Stimulated activated naive CD8-positive, alpha-beta T cell treated with anti-CD3 and anti-CD28 coated beads, Interleukin-15, Interleukin-2, amounts not matched to agents 100 U/mL and 50 U/mL, for 24 hours (primary cell): ENCODE data around the gene CHST11.

Experiments
- ATAC-seq: fragments of 150-1000 bp; cut with Tn5 transposase; one replicate; pipeline ENCODE4 v1.10.0; 2021
- DNase-seq: peaks from one replicate; pipeline ENCODE4 v3.0.0; 2021

CHST11 gene

DNA sequence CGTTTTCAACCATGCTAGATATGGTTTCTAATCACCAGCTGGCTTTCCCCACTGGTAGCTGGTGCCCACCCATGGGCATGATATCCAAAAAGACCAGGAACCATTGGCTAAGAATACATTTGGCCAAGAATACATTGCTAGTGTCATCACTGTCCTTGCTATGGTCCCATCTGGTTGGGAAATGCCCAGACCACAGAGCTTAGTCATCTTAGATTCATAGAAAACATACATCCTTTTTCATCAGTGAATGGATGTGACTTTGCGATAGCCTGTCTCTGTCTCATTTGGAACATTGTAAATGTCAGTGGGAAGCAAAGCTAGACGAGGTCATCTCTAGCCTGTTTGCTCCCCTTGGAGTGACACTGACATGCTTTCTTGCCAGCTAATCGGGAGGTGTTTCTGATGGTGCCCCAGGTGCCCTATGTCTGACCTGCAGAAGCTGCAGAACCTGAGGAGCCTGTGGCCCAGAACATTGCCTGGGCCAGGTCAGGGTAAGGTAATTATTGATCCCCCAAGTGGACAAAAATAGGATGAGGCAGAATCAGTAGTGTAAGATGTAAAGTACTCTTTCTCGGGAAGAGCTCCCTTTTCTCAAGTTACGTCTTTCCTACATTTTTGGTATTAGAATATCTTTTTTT, 306.5 kb downstream of the CHST11 start:
- peak; percentile 89 for ATAC-seq
- DNase-seq, result no peak

DNA sequence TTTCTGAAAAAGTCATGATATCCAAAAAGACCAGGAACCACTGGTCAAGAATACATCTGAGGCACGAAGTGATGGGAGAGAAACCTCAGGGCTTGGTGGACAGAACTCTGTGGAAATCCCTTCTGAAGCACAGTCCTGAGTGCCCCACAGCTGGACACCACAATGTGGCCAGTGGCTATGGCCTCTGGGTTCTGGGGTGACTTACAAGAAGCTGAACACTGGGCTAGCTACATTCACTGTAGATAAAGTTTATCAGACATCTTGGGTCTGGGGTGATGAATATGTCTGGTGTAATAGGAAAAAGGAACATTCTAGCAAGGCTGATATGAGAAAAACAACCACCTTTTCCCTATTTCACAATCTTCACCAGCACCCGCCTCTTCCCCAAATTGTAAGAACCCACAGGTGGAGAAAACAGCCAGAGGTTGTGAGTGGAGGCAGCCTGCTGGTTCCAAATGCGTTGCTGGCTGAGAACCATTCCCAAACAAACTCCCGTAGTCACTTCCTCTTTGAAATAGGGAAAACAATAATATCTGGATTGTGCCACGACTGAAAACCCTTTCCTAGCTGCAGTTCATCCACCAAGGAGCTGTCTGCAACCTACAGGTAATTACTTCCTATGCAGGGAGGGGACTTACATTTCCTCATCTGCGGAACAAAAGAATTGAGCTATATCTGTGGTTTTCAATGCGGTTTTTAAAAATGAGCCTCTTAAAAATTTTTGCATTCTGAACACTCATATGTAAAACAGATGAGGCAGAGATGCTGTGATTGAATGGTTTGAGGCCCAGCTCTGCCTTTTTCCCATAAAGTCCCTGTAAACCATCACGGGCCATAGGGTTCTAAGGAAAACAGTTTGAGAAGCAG, 307.7 kb downstream of the CHST11 start:
- ATAC-seq (peak; percentile 42), DNase-seq (no peak)

DNA sequence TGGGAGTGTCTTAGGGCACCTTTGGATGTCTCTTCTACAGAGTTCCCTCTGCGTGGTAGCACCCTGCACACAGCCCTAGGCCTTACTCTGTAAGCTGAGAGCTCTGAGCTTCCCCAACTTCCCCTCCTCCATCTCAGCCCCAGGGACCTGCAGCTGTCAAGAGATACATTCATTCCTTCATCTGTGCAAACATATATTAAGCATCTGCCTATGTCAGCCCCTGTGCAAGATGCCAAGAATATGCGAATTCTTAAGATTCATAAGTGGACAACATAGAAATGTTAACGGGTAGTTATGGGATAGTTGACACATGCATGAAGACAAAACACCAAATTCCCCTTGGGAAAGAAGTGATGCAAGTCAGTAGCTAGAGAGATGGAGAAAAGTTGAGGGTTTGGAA, 310.5 kb downstream of the CHST11 start:
- no peak for ATAC-seq
- DNase-seq, result no peak

DNA sequence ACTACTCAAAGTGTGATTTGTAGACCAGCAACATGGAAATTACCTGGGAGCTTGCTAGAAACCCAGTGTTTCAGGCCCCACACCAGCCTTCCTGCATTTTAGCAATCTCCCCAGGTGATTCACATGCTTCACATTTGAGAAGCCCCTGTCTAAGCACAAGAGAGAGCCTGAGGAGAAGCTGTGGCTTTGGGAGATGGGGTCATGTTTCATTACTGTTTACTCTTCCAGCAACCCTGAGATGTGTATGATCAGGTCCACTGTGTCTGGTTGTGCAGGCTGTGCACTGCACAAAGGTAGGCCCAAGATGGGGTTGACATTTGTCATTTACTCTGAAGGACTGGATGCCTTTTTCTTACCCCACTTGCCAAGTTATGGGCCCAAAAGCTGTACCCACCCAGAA, 311.3 kb downstream of the CHST11 start:
- DNase-seq (no peak), ATAC-seq (no peak)

DNA sequence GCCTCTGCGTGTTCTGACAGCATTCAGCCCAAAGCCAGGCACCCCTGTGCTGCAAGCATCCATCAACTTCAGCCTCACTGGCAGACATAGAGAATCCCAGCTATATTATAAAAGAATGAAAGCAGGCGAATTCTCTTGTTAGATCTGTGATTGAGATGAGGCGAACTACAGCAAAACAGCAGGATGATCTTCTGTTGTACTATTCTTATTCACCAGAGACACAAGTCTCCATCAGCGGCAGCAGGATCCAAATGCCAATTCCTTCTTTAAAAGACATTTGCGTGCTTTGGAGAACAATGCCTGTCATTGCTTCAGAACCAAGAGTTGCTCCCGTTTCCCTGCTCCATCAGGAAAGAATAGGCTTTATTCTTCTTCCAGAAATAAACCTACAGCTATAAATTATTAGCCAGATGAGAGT, 312.4 kb downstream of the CHST11 start:
- ATAC-seq, result no peak
- DNase-seq, result no peak

DNA sequence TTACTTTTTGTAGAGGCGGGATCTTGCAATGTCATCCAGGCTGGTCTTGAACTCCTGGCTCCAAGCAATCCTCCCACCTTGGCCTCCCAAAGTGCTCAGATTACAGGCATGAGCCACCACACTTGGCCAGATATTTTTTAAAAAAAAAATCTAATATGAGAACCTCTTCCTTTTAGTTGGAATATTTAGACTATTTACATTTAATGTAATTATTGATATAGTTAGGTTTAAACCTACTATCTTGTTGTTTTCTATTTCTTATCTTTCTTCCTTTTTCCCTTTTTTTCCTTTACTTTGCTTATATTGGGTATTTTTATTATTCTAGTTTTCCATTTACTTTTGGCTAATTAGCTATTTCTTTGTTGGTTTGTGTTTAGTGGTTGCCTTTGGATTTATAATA, 315.6 kb downstream of the CHST11 start:
- DNase-seq (no peak), ATAC-seq (no peak)

DNA sequence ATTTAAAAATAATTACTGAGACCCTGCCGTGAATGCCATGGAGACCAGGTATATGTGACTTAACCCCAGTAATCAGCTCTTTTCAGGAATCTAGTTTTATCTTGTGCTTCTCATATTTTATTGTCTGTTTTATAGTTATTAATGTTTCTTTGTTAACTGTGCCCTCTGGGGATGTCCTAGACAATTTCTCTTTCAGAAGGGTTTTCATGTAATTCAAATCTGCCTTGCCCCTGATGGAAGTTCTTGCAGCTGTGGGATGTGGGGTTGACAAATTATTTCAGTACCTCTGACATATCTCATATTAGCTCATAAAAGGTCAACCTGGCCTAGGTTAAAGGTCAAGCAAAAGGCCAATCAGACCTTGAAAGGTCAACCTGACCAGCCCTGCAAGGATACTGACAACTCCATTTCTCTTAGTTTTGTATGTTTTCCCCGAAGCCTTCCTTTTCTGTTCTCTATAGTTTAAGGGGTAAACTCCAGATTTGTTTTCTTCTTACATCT, 319.0 kb downstream of the CHST11 start:
- no peak for DNase-seq
- no peak for ATAC-seq

DNA sequence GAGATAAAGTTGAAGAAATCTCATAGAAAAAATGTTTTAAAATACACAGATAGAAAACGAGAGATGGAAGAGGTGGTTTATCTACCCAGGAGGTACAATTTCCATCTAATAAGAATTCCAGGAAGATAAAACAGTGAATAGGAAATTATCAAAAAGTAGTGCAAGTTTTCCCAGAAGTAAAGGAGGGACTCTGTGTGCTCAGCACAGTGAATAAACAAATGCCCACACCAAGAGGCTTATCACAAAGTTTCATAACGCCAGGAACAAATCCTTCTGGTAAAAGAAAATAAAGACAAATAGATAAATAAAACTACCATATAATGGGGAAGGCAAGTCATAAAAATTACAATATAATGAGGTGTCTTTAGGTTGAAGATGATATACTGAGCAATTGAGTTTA, 322.4 kb downstream of the CHST11 start:
- ATAC-seq (no peak), DNase-seq (no peak)

DNA sequence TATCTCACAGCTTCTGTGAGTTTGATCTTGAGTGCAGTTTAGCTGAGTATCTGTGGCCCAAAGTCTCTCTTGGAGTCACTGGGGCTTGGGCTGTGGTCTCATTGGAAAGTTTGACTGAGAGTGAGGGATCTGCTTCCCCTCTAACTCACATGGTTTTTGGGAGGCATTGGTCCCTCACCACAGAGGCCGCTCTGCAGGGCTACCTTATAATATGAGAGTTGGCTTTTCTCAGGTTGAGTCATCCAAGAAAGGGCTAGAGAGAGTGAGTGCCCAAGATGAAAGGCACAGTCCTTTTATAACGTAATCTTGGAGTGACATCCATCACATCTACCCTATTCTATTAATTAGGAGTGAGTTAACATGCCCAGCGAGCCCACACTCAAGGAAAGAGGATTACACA, 325.5 kb downstream of the CHST11 start:
- ATAC-seq (peak; percentile 59), DNase-seq (no peak)

DNA sequence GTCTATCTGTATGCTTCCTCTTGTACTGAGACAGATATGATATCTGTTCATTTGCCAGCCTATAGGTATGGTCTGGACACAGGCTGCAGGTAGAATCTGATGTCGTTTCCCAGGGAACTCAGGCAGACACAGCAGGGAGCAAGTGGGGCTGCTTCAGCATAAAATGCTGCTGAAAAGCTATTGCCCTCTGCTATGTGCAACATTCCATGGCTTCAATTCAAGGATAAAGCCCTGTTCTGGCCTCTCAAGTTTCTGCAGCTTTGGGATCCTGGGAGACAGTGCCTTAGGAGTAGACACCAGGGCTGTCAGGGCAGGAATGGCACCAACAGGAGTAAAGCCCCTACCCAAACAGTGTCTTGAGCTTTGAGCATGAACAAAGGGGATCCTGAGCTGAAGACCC, 327.8 kb downstream of the CHST11 start:
- DNase-seq (no peak), ATAC-seq (no peak)

DNA sequence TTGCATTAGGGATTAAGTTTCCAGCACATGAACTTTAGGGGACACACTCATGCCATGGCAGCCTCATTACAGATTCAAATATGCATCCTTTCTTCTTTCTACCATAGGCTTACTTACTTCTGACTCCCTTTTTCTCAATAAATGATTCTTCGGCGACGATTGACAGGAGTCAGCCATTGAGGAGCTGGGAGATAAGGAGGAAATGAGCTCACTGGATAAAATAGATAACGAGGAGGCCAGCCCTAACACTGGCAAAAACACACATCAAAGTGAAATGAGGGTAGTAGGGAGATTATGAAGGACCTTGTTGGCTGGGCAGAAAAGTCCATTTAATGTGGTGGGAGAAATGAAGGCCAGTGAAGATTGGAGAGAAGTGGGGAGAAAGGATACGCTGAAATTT, 329.1 kb downstream of the CHST11 start:
- no peak for DNase-seq
- ATAC-seq, result no peak

DNA sequence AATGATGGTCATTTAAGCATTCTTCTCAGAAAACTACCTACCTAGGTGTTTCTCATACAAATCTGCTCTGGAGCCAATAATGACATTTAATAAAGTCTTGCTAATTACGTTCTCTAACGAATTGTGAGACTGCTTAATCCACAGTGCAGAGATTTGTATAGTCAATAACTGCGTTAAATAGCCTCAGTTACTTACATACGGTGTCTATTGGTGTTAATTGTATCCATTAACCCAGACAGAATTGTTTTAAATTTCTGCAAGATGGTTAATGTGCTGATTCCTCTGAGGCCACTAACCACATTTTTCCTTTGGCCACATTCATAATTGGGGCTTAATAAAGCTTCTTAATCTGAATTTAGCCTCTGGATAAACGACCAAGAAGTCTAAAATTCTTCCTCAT, 329.6 kb downstream of the CHST11 start:
- DNase-seq (no peak), ATAC-seq (no peak)

DNA sequence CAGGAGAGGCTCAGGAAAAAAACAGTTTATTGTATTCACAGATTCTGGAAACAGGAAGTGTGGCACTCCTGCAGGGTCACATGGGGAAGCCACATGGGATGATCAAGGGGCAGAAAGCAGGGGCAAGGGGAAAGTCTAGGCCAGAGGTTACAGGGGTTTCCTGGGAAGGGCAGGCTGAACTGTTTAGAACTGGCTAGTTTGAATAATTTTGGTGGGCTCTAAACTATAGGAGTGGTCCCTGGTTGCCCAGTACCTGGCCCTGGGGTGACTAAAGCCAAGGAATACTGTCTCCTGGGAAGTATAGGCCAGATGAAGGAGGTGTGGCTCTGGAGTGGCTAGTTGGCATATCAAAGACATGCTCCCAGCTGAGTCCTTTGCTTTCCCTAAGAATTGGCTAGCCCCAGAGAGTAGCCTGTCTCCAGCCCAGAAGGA, 332.1 kb downstream of the CHST11 start:
- DNase-seq (no peak), ATAC-seq (no peak)

DNA sequence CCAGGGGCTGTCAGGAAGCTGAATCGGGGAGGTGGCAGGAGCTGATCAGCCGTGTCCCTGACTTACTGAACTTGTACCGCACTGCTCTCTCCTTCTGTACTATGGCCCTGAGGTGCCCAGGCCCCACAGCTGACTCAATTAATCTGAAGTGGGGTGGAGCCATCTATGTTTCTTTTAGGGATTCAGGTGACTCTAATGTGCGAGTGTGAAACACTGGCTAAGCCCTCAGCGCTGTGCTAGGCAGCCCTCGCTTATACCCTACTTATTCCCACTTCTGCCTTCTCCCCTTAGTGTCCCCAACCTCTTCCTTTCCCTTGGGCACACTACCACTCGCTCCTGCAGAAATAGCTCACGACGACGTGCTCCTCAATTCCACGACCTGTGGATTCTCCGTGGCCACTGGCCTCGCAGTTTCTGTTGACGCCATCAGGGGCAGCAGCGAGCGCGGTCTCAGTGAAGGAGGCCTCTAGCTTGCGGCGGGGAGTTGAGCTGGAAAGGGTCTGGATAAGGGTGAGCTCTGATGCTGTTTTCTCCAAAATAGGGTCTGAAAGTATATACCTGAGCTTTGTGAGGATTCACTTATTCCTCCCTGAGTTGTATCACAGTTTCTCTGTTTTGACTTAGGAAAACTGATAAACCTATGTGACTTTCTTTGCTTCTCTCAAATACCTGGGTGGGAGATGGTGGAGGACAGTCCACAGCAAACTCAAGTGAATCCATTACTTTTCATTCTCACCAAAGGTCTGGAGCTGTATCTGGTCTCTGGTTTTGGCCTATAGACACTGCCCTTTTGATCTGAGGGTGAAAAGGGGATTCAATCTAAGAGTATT, 333.8 kb downstream of the CHST11 start:
- DNase-seq (peak; percentile 60), ATAC-seq (no peak)

DNA sequence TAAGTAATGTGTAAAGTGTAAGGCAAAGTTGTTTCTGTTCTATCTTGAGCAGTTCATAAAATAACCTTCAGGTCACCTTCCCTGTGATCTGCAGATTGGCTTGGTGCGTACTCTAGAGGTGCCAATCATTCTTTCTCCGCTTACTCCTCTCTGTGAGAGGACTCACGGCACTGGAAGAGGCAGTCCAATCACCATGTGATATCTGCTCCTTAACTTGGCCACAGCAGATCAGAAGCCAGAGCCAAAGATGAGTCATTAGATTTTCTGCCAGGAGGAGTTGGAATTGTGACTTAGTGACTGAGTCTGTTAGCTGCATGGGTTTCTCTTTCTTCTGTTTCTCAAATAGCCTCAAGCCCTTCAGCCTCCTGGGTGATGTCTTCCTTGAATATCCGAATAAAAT, 335.8 kb downstream of the CHST11 start:
- ATAC-seq (no peak), DNase-seq (no peak)

DNA sequence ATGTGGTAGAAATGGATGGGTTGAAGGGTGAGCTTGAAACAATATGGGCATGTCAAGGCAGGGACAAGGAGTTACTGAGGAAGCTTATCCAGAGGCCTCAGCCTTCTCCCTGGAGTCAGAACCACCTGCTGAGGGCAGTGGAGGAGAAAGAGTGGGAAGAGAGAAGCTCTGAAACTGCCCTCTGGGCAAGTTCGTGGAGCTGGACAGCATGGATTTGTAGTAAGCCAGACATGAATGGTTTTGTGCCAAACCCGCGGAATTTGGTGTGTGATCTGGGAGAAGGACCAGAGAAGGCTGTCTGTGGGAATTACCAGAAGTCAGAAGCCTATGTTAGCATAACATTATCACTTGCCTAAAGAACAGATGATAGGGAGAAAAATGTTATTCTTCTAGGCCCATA, 336.5 kb downstream of the CHST11 start:
- DNase-seq (no peak), ATAC-seq (no peak)

DNA sequence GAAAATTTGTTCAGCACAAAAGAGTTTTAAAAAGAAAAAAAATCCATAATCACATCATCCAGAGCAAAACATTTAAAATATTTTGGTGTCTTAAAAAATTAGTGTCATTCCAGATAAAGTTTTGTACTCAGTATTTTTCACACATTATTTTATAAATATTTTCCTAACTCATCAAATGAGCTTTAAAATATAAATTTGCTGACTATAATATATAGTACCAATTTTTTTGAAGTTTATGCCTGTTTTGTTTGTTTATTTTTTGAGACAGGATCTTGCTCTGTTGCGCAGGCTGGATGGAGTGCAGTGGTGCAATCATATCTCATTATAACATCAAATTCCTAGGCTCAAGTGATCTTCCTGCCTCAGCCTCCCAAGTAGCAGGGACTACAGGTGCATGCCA, 337.2 kb downstream of the CHST11 start:
- DNase-seq (no peak), ATAC-seq (no peak)

DNA sequence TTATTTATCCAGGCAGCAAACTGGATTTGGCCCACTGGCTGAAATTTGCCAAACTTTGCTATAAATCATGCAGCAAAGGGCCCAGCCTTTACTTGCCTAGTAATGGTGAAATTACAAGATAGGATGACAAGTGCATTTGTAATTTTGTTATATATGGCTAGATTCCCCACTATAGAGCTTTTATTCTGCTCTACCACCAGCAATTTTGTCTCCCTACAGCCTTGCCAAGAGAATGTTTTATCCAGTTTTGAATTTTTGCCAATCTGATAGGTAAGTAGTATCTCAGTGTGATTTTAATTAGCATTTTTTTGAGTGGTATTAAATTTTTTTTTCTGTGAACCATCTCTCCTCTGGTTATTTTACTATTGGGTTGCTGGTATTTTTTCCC, 339.7 kb downstream of the CHST11 start:
- no peak for ATAC-seq
- no peak for DNase-seq

DNA sequence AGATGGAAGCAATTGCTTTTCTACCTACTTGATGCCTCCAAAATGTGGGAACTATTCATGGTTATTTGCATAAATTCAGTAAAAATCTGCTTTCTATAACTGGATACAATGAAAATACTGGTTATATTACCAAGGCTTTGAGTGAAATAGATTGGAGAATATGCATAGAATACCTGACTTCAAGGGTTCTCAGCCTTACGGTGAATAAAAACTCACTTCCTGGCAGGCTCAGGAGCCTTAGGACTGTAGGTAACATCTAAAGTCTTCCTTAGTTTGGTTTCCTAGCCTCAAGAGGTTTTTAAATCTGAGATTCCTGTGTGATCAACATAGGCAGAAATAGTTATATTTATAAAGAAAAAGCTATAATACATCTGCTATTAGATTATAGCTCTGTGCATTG, 342.7 kb downstream of the CHST11 start:
- no peak for ATAC-seq
- no peak for DNase-seq

DNA sequence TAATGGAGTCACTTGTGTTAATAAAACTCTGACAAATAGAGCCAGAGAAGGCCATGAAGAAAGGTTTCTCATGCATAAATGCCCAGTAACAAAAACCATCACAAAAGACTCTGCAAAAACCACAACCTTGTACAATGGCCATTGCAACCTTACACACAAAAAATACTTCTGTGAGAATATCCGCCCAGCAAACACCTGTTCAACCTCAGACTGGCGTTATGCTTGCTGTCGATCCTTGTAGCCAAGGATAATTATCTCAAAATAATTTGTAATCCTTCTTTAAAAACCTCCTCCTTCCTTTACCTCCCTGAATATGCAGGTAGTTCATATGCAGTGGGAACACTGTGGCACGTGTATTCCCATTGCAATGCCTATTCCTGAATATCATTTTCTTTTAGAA, 344.3 kb downstream of the CHST11 start:
- DNase-seq, result no peak
- no peak for ATAC-seq

DNA sequence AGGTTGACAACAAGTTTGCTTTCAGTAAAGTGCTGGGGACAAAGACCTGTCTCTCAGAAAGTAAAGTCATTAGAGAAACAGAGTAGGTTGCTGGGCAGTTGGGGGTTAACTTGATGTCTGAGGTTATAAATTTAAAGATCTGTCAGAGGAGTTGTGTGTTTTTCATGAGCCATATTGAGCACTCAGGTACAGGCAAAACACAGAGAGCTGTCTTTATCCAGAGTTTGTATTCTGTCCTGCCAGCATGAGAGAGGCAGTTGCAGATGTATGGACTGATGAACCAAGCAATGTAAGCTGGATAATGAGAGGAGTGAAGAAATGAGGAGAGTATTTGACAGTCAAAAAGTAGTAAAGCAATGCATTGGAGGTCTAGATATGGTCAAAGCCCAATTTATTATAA, 344.7 kb downstream of the CHST11 start:
- DNase-seq (no peak), ATAC-seq (no peak)

DNA sequence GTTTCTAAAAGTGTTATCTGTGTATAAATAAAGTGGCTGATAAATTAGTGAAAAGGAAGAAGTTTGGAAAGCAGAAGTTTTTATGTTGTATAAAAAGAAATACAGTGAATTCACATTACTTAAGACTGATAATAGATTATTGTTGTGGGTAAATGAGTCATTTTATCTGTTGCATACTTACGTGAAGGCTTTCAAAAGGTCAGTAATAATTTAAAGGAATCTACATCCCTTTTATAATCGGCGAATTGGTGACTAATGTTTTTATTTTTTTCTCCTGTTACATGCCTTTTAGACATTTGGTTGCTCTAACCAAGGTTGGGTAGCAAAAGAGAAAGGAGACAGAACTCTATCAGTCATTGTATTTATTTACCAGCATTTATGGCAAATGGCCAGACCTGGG, 345.5 kb downstream of the CHST11 start:
- ATAC-seq (no peak), DNase-seq (no peak)

DNA sequence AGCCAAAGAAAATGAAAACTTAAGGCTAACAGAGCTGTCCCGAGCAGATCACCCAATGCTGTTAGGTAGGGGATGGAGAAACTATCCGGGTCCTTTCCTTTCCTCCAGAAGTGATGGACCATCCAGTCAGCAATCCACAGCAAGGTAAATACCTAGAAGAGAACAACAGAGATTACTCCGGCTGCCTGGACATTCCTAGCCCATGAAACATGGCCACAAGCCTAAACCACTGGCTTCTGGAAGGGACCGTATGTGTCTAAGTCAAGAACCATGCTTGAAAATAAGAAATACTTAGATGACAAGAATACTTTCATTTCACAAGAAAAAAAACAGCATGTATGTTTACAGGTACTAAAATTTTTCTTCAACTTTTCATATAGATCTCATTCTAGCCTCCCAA, 348.4 kb downstream of the CHST11 start:
- ATAC-seq (no peak), DNase-seq (no peak)
